Measurements from ENCODE around the gene CENPV. TPM values are rescaled to one million over a fixed set of nuclear protein-coding genes. Genes with fewer than 3 reads are reported as not detected.
"Not testable (repeated sequence)": the region's sequence is repeated elsewhere in the genome, so short reads cannot be mapped to it uniquely, and the experiment has no call there.

The CENPV gene
- total and polyA plus RNA-seq, 2 donors from 2014 or later, result 9.0 to 42.3 TPM

DNA sequence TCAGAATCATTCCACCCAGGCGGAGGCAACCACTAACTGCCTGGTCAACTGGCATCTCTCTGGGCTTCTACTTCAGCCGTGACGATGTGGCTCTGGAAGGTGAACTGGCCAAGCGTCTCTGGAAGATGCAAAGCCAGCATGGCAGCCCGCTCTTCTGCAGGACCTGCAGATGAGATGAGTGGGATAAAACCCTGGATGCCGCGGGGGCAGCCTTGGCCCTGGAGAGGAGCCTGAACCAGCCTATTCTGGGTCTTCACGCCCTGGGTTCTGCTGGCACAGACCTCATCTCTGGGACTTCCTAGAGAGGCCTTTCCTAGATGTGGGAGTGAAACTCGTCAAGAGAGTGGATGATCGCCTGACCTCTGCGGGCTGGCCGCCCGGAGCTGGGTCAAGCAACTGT is 38.2 kb upstream of the CENPV start:
- Histone ChIP-seq H3K9ac (ENCODE audit: low read length in 3 of 3) (no peak overlapping the region), H3K9me3 (ENCODE audit: control insufficient read depth in 2 of 3, insufficient read depth in 1 of 3, low read length in 3 of 3) (no peaks in the 10 kb centered on the region), H3K27ac (ENCODE audit: low read depth in 2 of 2, low read length in 2 of 2) (no peak overlapping the region), H3K36me3 (ENCODE audit: control insufficient read depth in 2 of 3, insufficient read depth in 3 of 3, low read length in 3 of 3) (no peaks in the 10 kb centered on the region), H3K4me3 (ENCODE audit: low read length in 3 of 3) (no peak overlapping the region), H3K27me3 (ENCODE audit: control insufficient read depth, insufficient read depth, low read length) (no peaks in the 10 kb centered on the region), H3K4me1 (ENCODE audit: control insufficient read depth in 2 of 3, insufficient read depth in 2 of 3, low read depth in 1 of 3, low read length in 3 of 3) (no peaks in the 10 kb centered on the region)
- TF ChIP-seq, protein P1, sequence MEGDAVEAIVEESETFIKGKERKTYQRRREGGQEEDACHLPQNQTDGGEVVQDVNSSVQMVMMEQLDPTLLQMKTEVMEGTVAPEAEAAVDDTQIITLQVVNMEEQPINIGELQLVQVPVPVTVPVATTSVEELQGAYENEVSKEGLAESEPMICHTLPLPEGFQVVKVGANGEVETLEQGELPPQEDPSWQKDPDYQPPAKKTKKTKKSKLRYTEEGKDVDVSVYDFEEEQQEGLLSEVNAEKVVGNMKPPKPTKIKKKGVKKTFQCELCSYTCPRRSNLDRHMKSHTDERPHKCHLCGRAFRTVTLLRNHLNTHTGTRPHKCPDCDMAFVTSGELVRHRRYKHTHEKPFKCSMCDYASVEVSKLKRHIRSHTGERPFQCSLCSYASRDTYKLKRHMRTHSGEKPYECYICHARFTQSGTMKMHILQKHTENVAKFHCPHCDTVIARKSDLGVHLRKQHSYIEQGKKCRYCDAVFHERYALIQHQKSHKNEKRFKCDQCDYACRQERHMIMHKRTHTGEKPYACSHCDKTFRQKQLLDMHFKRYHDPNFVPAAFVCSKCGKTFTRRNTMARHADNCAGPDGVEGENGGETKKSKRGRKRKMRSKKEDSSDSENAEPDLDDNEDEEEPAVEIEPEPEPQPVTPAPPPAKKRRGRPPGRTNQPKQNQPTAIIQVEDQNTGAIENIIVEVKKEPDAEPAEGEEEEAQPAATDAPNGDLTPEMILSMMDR (IDR thresholded peaks at IDR 0.05; ENCODE audit: borderline replicate concordance, extremely low read depth, insufficient read depth), result no peak
- intact Hi-C loops (cut with DNase I), result no loop called here
- FAIRE-seq, result no peak
- DNase-seq, result peak in 1 of 5 donors; percentile 62

DNA sequence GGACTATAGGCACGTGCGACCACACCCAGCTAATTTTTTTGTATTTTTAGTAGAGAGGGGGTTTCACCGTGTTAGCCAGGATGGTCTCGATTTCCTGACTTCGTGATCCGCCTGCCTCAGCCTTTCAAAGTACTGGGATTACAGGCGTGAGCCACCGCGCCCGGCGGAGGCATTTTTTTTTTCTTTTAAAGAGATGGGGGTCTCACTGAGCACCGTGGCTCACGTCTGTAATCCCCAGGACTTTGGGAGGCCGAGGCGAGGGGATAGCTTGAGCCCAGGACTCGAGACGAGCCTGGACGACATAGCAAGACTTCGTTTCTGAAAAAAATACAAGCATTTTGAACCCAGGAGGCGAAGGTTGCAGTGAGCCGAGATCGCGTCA is 32.8 kb upstream of the CENPV start:
- intact Hi-C loops (cut with DNase I); H3K9ac ChIP-seq (ENCODE audit: low read length in 3 of 3); H3K27ac ChIP-seq (ENCODE audit: low read depth in 2 of 2, low read length in 2 of 2); FAIRE-seq; H3K27me3 ChIP-seq (ENCODE audit: control insufficient read depth, insufficient read depth, low read length); H3K9me3 ChIP-seq (ENCODE audit: control insufficient read depth in 2 of 3, insufficient read depth in 1 of 3, low read length in 3 of 3): not testable (repeated sequence)
- Histone ChIP-seq H3K4me3 (ENCODE audit: low read length in 3 of 3) (peak overlapping the region in 1 of 3 donors; percentile 63), H3K36me3 (ENCODE audit: control insufficient read depth in 2 of 3, insufficient read depth in 3 of 3, low read length in 3 of 3) (peaks cover 4 to 12% (median 5%) of the 10 kb centered on the region in 3 donors), H3K4me1 (ENCODE audit: control insufficient read depth in 2 of 3, insufficient read depth in 2 of 3, low read depth in 1 of 3, low read length in 3 of 3) (peaks cover 0 to 21% (median 16%) of the 10 kb centered on the region in 3 donors)
- peak in 2 of 5 donors; percentile 17 to 53 for DNase-seq

DNA sequence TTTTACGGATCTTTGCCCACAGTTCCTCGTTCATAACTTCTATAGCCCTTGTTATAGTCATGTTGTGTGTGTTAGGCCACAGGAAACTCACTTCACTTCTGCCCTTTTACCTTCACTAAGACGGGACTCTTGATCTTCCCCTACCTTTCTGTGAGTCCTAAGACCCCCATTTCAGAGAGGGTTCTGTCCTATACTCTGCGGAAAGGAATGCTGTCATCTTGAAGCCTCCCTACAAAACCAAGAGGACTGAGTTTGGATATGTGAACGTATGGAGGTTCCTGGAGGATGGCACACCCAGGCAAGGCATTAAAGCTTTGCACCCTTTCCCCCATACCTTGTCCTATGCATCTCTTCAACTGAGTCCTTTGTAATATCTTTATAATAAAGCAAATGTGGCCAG is 31.3 kb upstream of the CENPV start:
- DNase-seq (no peak), FAIRE-seq (no peak)
- no peak overlapping the region for H3K9ac ChIP-seq (ENCODE audit: low read length in 3 of 3)
- H3K27ac ChIP-seq (ENCODE audit: low read depth in 2 of 2, low read length in 2 of 2), result no peak overlapping the region
- peaks cover 4 to 12% (median 5%) of the 10 kb centered on the region in 3 donors for H3K36me3 ChIP-seq (ENCODE audit: control insufficient read depth in 2 of 3, insufficient read depth in 3 of 3, low read length in 3 of 3)
- peaks cover 0 to 21% (median 16%) of the 10 kb centered on the region in 3 donors for H3K4me1 ChIP-seq (ENCODE audit: control insufficient read depth in 2 of 3, insufficient read depth in 2 of 3, low read depth in 1 of 3, low read length in 3 of 3)
- intact Hi-C loops (cut with DNase I), result no loop called here
- H3K27me3 ChIP-seq (ENCODE audit: control insufficient read depth, insufficient read depth, low read length), result no peaks in the 10 kb centered on the region
- no peaks in the 10 kb centered on the region for H3K9me3 ChIP-seq (ENCODE audit: control insufficient read depth in 2 of 3, insufficient read depth in 1 of 3, low read length in 3 of 3)
- TF ChIP-seq, protein P1 (IDR thresholded peaks at IDR 0.05; ENCODE audit: borderline replicate concordance, extremely low read depth, insufficient read depth), result no peak
- H3K4me3 ChIP-seq (ENCODE audit: low read length in 3 of 3), result no peak overlapping the region

DNA sequence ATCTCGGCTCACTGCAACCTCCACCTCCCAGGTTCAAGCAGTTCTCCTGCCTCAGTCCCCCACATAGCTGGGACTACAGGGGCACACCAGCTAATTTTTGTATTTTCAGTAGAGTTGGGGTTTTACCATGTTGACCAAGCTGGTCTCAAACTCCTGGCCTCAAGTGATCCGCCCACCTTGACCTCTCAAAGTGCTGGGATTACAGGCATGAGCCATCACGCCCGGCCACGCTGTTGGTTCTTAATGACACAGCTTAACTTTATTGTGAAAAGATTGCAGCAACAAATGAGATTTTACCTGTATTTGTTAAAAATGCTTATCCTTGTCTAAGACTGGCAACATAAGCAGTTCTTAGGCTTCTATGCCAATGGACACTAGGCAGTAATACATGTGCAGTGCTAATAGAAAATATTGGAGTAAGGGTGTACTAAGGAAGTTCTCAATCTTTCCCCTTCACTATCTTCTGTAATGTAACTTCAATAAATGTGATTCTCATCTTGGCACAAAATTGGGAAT is 30.6 kb upstream of the CENPV start:
- H3K4me3 ChIP-seq (ENCODE audit: low read length in 3 of 3), result peak overlapping the region in 2 of 3 donors; percentile 66 to 96
- H3K27ac ChIP-seq (ENCODE audit: low read depth in 2 of 2, low read length in 2 of 2), result no peak overlapping the region
- FAIRE-seq, result no peak
- H3K9ac ChIP-seq (ENCODE audit: low read length in 3 of 3), result peak overlapping the region in 2 of 3 donors; percentile 34 to 41
- TF ChIP-seq, protein P1 (IDR thresholded peaks at IDR 0.05; ENCODE audit: borderline replicate concordance, extremely low read depth, insufficient read depth), result no peak
- intact Hi-C loops (cut with DNase I), result no loop called here
- peaks cover 0 to 21% (median 16%) of the 10 kb centered on the region in 3 donors for H3K4me1 ChIP-seq (ENCODE audit: control insufficient read depth in 2 of 3, insufficient read depth in 2 of 3, low read depth in 1 of 3, low read length in 3 of 3)
- peaks cover 4 to 12% (median 5%) of the 10 kb centered on the region in 3 donors for H3K36me3 ChIP-seq (ENCODE audit: control insufficient read depth in 2 of 3, insufficient read depth in 3 of 3, low read length in 3 of 3)
- H3K9me3 ChIP-seq (ENCODE audit: control insufficient read depth in 2 of 3, insufficient read depth in 1 of 3, low read length in 3 of 3), result no peaks in the 10 kb centered on the region
- H3K27me3 ChIP-seq (ENCODE audit: control insufficient read depth, insufficient read depth, low read length), result no peaks in the 10 kb centered on the region
- peak in 1 of 5 donors; percentile 43 for DNase-seq

Measured in kidney (tissue), 14 donors.